Measurements from ENCODE around the gene STXBP2. TPM values are rescaled to one million over a fixed set of nuclear protein-coding genes. Genes with fewer than 3 reads are reported as not detected.

STXBP2 gene
- total RNA-seq, 1 experiment from 2014 or later = 102 TPM

DNA sequence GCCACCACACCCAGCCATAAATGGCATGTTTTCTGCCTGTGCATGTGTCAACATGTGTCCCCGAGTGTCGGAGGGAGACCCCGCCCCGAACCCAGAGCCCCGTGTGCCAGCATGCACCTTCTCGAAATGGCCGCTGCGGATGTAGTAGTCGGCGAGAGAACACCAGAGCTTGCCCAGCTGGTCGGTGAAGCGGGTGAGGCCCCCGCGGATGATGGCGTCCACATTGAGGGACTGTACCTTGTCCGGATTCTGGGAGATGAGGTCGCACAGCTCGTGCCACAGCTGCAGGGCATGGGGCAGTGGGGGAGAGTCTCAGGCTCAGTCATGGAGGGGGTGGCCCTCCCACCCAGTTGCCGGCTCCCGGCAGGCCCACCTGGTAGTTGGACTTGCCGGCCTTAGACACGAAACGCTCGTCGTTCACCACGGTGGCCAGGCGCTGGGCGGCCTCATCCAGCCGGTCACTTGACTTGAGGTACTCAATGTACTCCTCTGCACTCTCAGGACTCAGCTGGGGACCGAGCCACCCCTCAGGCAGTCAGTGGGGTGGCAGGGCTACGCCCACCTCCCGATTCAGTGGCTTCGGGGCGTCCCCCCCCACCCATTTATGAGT is 11.0 kb upstream of the STXBP2 start:
- Histone ChIP-seq H3K27ac (ENCODE audit: low read length) (no peak overlapping the region), H3K4me3 (ENCODE audit: low read depth in 2 of 2, low read length in 2 of 2) (no peak overlapping the region), H3K36me3 (ENCODE audit: control insufficient read depth, insufficient read depth, low read length) (peaks cover 11% of the 10 kb centered on the region; the same call in 1 of the 2 replicates), H3K9me3 (ENCODE audit: control insufficient read depth, insufficient read depth, low read depth, low read length) (no peaks in the 10 kb centered on the region), H3K4me1 (ENCODE audit: control insufficient read depth, insufficient read depth, low read length) (peaks cover 9% of the 10 kb centered on the region; the same call in 1 of the 2 replicates), H3K27me3 (ENCODE audit: control insufficient read depth, insufficient read depth, low read length) (no peaks in the 10 kb centered on the region)
- DNase-seq (ENCODE audit: low read depth, low spot score) (no peak), ATAC-seq (no peak)
- intact Hi-C loops (cut with micrococcal nuclease; ENCODE audit: unreplicated experiment) = no loop called here
- POLR2A ChIA-PET = interaction anchor here (0.6 kb wide), 1 partner anchor 12 kb away, joined by 3 read pairs; no protein-coding TSS in a partner anchor
- CTCF ChIA-PET = no interaction called here
- TF ChIP-seq SIN3A (IDR thresholded peaks at IDR 0.05; ENCODE audit: borderline replicate concordance, insufficient read depth, low read depth, low read length) (no peak), TCF7L2 (IDR thresholded peaks at IDR 0.05; ENCODE audit: low read depth, low read length) (no peak), POLR2AphosphoS5 (IDR thresholded peaks at IDR 0.05; ENCODE audit: low read depth, low read length) (no peak)
- TF ChIP-seq, protein P1, sequence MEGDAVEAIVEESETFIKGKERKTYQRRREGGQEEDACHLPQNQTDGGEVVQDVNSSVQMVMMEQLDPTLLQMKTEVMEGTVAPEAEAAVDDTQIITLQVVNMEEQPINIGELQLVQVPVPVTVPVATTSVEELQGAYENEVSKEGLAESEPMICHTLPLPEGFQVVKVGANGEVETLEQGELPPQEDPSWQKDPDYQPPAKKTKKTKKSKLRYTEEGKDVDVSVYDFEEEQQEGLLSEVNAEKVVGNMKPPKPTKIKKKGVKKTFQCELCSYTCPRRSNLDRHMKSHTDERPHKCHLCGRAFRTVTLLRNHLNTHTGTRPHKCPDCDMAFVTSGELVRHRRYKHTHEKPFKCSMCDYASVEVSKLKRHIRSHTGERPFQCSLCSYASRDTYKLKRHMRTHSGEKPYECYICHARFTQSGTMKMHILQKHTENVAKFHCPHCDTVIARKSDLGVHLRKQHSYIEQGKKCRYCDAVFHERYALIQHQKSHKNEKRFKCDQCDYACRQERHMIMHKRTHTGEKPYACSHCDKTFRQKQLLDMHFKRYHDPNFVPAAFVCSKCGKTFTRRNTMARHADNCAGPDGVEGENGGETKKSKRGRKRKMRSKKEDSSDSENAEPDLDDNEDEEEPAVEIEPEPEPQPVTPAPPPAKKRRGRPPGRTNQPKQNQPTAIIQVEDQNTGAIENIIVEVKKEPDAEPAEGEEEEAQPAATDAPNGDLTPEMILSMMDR (IDR thresholded peaks at IDR 0.05) = no peak
- TF ChIP-seq, protein P2, sequence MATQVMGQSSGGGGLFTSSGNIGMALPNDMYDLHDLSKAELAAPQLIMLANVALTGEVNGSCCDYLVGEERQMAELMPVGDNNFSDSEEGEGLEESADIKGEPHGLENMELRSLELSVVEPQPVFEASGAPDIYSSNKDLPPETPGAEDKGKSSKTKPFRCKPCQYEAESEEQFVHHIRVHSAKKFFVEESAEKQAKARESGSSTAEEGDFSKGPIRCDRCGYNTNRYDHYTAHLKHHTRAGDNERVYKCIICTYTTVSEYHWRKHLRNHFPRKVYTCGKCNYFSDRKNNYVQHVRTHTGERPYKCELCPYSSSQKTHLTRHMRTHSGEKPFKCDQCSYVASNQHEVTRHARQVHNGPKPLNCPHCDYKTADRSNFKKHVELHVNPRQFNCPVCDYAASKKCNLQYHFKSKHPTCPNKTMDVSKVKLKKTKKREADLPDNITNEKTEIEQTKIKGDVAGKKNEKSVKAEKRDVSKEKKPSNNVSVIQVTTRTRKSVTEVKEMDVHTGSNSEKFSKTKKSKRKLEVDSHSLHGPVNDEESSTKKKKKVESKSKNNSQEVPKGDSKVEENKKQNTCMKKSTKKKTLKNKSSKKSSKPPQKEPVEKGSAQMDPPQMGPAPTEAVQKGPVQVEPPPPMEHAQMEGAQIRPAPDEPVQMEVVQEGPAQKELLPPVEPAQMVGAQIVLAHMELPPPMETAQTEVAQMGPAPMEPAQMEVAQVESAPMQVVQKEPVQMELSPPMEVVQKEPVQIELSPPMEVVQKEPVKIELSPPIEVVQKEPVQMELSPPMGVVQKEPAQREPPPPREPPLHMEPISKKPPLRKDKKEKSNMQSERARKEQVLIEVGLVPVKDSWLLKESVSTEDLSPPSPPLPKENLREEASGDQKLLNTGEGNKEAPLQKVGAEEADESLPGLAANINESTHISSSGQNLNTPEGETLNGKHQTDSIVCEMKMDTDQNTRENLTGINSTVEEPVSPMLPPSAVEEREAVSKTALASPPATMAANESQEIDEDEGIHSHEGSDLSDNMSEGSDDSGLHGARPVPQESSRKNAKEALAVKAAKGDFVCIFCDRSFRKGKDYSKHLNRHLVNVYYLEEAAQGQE (IDR thresholded peaks at IDR 0.05; ENCODE audit: insufficient read depth in 1 of 2, low read depth in 2 of 2, low read length in 1 of 2) = no peak
- in situ Hi-C loops (cut with HindIII; ENCODE audit: low pct_unique_long_range_greater_than_20kb, low sequenced_read_pairs) = no loop called here
- no TSS peak for BruUV-seq (replicated peaks)

DNA sequence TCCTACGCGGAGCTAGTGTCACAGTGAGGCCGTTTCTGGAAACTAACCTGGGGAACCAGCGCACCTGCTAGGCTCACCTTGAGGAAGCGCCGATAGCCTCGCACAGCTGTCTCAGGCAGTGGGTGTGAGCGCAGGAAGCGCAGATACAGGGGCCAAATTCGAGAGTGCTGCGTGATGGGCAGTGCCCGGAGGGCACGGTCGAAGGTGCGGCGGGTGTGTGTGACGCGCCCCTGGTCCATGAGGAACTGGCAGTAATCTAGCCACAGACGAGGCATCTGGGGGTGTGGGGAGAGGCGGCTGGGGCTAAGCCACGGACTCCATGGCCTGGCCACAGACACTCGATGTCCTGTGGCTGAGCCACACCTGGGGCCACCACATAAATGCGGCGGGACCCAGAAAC is 9.7 kb upstream of the STXBP2 start:
- CTCF ChIA-PET = no interaction called here
- POLR2A ChIA-PET = no interaction called here
- in situ Hi-C loops (cut with HindIII; ENCODE audit: low pct_unique_long_range_greater_than_20kb, low sequenced_read_pairs) (no loop called here), intact Hi-C loops (cut with micrococcal nuclease; ENCODE audit: unreplicated experiment) (no loop called here)
- ATAC-seq (no peak), DNase-seq (ENCODE audit: low read depth, low spot score) (no peak)
- TF ChIP-seq, protein P1 (IDR thresholded peaks at IDR 0.05) = no peak
- TF ChIP-seq POLR2AphosphoS5 (IDR thresholded peaks at IDR 0.05; ENCODE audit: low read depth, low read length) (no peak), TCF7L2 (IDR thresholded peaks at IDR 0.05; ENCODE audit: low read depth, low read length) (no peak)
- H3K9me3 ChIP-seq (ENCODE audit: control insufficient read depth, insufficient read depth, low read depth, low read length) = no peaks in the 10 kb centered on the region
- BruUV-seq (replicated peaks) = no TSS peak
- H3K36me3 ChIP-seq (ENCODE audit: control insufficient read depth, insufficient read depth, low read length) = peaks cover 11% of the 10 kb centered on the region; the same call in 1 of the 2 replicates
- no peak overlapping the region for H3K4me3 ChIP-seq (ENCODE audit: low read depth in 2 of 2, low read length in 2 of 2)
- no peak overlapping the region for H3K27ac ChIP-seq (ENCODE audit: low read length)
- peaks cover 9% of the 10 kb centered on the region; the same call in 1 of the 2 replicates for H3K4me1 ChIP-seq (ENCODE audit: control insufficient read depth, insufficient read depth, low read length)
- H3K27me3 ChIP-seq (ENCODE audit: control insufficient read depth, insufficient read depth, low read length) = no peaks in the 10 kb centered on the region
